SK-N-DZ (cell line): Measurements from ENCODE around the gene MYO1D.

ENCODE experiments used
- DNase-seq: peaks from one replicate; pipeline ENCODE4 v3.0.0-alpha.2; 2015; ENCODE audit warnings: low spot score

MYO1D gene

GRCh38 chr17:32504166-32504990 lies 372.5 kb downstream of the MYO1D start:
- DNase-seq = no peak

- DNase-seq = peak; percentile 75
Measured at GRCh38 chr17:32503251-32504165, 373.4 kb downstream of the MYO1D start.

DNA sequence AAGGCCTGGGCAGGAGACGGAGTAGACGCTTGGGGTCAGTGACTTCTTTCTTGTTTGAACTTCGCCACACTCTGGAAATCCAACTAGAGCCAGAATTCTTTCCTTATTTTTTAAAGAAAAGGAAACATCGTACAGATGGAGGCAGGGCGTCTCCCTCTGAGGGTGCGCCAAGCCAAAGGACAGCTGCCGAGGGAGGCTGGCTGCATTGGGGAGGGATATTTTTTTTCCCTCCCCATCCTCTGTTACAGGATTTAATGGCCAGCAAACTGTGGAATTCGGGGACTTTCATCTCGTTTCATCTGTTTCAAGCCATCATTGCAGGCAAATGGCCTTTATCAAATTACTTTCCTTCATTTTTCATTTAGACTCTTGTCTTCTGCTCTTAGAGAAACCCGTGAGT lies 374.2 kb downstream of the MYO1D start:
- DNase-seq = no peak

DNA sequence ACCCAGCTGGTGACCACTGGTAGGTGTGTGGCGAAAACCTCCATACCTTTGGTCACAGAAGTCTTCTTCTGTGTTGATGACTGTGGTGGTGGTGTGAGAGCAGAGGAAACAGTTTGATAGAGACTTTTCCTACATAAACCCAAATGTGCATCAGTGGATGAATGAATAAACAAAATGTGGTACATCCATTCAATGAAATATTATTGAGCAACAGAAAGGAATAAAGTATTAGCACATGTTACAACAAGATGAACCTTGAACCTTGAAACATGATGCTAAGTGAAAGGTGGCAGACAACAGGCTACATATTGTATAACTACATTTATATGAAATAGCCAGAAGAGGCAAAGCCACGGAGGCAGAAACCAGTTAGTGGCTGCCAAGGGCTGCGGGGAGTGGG lies 374.9 kb downstream of the MYO1D start:
- no peak for DNase-seq

GRCh38 chr17:32498391-32498790 lies 378.5 kb downstream of the MYO1D start:
- peak; percentile 54 for DNase-seq

- peak; percentile 45 for DNase-seq
Measured at GRCh38 chr17:32497431-32498205, 379.3 kb downstream of the MYO1D start.

DNA sequence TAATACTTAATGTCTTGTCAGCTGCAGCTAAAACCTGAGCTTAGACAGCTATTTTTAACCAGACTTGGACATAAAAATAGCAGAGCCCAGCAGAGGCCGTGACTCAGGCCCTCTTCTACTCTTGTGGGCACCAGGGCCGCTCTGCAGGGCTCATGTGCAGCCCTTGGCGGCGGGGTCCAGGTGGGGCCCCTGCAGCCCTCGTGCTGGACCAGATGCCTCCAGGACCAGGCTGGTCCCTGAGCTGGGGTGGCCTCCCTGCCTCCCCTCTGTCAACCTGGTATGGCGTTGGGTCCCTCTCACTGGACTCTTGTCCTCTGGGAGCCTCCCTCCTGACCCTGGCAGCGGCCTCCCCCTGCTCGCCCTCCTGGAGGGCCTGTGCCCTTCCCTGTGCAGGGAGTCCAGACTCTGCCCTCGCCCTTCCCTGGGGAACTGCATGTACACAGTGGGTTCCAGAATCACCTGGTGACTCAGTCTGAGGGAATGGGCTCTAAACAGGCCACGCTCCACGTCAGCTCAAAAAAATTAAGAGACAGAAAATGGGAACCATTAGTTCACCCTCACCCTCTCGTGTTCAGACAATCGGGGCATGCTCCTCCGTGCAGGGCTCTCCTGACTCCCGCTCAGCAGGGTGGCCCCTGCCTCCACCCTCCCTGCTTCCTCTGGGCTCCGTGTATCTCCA lies 380.4 kb downstream of the MYO1D start:
- no peak for DNase-seq

GRCh38 chr17:32495359-32496231 lies 381.3 kb downstream of the MYO1D start:
- DNase-seq = peak; percentile 38

DNA sequence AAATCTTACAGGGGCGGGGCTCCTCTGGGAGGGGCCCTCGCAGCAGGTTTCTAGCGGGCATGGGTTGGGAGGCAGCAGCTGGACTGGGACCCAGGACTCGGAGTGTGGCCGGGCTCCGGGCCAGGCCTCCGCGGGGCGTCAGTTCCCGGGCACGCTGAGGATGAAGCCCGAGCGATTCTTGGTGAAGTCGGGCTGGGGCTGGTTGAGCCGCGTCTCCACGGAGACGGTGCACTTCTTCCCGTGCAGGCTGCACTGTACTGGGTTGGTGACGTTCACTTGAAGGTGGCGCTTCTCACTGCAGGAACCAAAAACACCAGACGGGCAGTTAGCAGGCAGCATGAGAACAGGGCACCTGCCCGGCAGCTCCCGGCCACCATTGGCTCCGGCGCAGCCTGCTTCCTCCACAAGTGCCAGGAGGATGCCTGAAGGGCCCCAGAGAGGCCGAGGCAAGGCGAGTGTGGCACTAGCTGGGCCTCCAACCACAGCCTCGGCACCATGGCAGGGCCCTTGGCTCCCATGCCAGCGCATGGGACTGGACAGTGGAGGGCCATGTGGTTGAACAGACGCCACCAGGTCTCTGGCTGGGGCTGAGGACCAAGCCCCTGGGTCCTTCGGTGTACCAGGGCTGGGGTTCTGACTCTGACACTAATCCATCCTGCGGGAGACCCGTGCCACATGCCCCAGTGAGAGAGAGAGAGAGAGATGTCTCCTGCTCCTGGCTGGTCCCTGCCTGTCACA lies 382.1 kb downstream of the MYO1D start:
- peak; percentile 23 for DNase-seq

DNA sequence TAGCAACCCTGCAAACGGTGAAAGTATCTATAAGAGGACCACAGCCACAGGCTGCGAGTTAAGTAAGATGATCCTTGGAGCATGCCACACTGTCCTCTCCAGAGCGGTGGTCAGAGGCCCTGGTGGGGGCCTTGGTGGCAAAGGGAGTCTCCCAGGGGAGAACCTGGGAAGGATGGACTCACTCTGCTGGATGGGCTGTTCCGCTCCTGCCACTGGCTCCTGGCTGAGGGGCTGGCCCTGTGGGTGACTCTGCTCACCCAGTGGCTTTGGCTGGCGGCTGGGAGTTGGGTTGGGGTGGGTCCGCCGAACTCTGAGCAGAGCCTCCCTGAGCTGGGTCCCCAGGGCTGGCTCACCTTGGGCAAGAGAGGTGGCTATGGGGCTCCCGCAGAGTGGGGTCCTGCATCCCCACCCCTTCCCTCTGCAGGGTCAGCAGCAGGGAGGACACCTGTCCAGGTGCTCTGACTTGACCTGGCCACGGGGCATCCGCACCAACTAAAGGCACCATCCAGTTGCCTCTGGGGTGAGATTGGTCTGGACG lies 382.9 kb downstream of the MYO1D start:
- peak; percentile 19 for DNase-seq

DNA sequence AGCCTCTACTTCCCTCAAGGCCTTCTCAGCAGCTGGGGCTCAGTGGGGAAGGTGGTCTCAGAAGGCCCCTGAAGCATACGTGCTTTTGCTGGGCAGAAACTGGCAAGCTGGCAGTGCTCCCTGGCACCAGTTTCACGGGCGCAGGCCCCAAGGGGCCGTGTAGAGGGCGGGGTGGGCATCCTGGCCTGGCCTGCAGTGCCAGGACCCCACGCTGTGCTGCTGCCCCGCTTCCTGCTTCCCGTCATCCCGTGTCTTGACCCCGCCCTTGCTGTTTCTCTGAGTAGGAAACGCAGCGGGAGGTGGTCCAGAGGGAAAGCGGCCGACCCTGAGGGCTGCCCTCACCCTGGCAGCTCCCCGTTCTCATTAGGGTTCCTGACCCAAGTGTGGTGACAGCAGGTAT lies 383.4 kb downstream of the MYO1D start:
- no peak for DNase-seq

GRCh38 chr17:32492648-32493289 lies 384.2 kb downstream of the MYO1D start:
- DNase-seq = no peak

GRCh38 chr17:32492264-32492589 lies 384.7 kb downstream of the MYO1D start:
- DNase-seq = no peak

DNA sequence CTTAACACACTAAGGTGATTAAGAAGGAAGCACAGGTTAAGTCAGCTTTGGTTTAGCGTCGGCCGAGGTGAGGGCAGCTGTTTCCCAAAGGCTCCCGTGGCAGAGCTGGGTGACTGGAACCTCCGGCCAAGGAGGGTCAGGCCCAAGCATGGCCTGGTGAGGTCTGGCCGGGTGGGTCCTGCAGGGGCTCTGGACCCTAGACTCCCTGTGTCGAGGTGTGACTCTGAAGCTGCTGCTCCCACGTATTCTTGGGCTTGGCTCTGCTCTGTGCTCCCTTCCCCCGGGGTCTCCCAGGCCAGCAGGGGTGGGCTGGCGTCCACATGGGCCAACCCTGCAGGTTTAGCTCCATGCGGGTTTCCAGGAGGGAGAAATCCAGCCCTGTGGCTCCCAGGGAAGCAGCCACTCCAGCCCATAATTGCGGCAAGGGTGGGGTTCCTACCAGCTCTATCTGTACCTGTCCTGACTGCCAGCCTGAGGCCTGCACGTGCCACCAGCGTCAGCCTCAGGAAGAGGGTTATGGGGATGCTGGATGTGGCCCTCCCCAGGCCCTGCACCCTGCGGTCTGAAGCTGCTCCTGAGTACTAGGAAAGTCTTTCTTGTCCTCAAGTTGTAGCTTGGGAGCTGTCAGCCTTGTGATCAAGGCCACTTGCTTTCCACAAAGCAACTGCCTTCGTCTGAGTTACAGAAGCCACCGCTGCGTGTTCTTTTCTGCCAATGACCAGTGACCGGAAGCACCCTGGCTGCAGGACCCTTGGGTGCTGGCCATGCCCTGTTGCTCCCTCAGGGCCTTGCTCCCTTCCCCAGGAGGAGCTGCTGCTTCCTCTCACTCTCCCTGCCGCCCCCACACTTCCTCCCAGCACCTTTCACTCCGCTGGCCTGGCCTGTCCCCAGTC lies 385.3 kb downstream of the MYO1D start:
- DNase-seq = no peak

- peak; percentile 41 for DNase-seq
Measured at GRCh38 chr17:32490101-32490482, 386.8 kb downstream of the MYO1D start.

GRCh38 chr17:32489320-32490100 lies 387.4 kb downstream of the MYO1D start:
- no peak for DNase-seq

DNA sequence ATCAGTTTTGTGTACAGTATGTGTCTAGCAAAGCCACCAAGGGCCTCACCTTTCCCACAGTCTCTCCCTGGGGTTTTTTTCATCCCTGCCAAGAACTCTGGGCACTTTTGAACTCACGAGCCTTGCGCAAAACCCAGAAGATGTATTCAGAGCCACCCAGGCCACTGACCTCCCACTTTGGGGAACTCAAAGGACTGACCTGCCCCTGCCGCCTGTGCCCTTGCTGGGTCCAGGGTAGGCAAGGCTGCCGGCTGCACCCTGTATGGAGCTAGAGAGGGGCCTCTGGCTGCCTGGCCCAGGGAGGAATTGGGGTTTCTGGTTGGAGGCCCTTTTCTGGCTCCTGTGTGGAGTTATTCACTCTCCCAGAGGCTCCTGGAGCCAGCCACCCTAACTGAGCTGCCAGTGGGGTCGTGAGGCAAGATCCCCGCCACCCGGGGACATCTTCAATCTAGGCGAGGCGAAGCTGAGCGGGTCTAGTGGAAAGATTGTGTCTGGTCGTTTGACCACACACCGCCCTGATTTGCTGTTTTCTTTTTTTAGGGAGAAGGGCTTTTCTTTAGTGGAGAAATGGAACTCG lies 388.2 kb downstream of the MYO1D start:
- DNase-seq = no peak
